WTC11 (cell line): Measurements from ENCODE around the gene CRELD1. TPM values are rescaled to one million over a fixed set of nuclear protein-coding genes. Genes with fewer than 3 reads are reported as not detected.

Experiments
- ATAC-seq: fragments of 200-7000 bp; cut with Tn5 transposase; 2 replicates; pipeline ENCODE4 v1.10.0; 2021; ENCODE audit warnings: mild to moderate bottlenecking, moderate library complexity
- CTCF ChIA-PET: fragments of 300-600 bp; sonication (Branson Sonifier 250); formaldehyde crosslinking; loops from one replicate; lab custom pipeline; 2021; ENCODE audit warnings: antibody characterized with exemption; lab: Charles Lee
- POLR2A ChIA-PET: fragments of 350-600 bp; sonication (Branson Sonifier 250); formaldehyde crosslinking; loops from one replicate; lab custom pipeline; 2021; ENCODE audit warnings: antibody characterized with exemption; lab: Charles Lee
- DNase-seq: peaks from one replicate; pipeline ENCODE4 v3.0.0; 2021; ENCODE audit warnings: low spot score
- H3K27ac Mint-ChIP-seq: 2 replicates; pipeline ENCODE4 v1.8.0; 2021; ENCODE audit warnings: mixed read lengths
- H3K27me3 Mint-ChIP-seq: 2 replicates; pipeline ENCODE4 v1.8.0; 2021; ENCODE audit warnings: low read depth, mild to moderate bottlenecking, moderate library complexity, mixed read lengths
- H3K36me3 Mint-ChIP-seq: 2 replicates; pipeline ENCODE4 v1.8.0; 2021; ENCODE audit warnings: mixed read lengths
- H3K4me1 Mint-ChIP-seq: 2 replicates; pipeline ENCODE4 v1.8.0; 2022; ENCODE audit warnings: mixed read lengths
- H3K4me3 Mint-ChIP-seq: 2 replicates; pipeline ENCODE4 v1.8.0; 2021; ENCODE audit warnings: mild to moderate bottlenecking, moderate library complexity, mixed read lengths
- H3K9me3 Mint-ChIP-seq: 2 replicates; pipeline ENCODE4 v1.8.0; 2021; ENCODE audit warnings: mixed read lengths
- GABPB1 ChIP-seq: sonication (generic); formaldehyde crosslinking; IDR thresholded peaks from 2 replicates; pipeline ENCODE4 v1.8.1; 2023; ENCODE audit warnings: mild to moderate bottlenecking, missing genetic modification reagents
- GTF2I ChIP-seq: fragments of 250-450 bp; sonication (Bioruptor Pico); conservative IDR thresholded peaks from 2 replicates; pipeline ENCODE4 v1.4.0; 2021; ENCODE audit warnings: mild to moderate bottlenecking
- HMGA2 ChIP-seq: fragments of 250-450 bp; sonication (Bioruptor Pico); IDR thresholded peaks from 2 replicates; pipeline ENCODE4 v1.4.0; 2021; ENCODE audit warnings: mild to moderate bottlenecking, moderate library complexity
- JAZF1 ChIP-seq: fragments of 250-450 bp; sonication (Bioruptor Pico); IDR thresholded peaks from 2 replicates; pipeline ENCODE4 v1.9.0; 2021; ENCODE audit warnings: moderate library complexity, mild to moderate bottlenecking, inconsistent platforms
- MXD4 ChIP-seq: fragments of 250-450 bp; sonication (Bioruptor Pico); IDR thresholded peaks from 2 replicates; pipeline ENCODE4 v1.8.0; 2021; ENCODE audit warnings: mild to moderate bottlenecking, moderate library complexity, borderline replicate concordance
- ZNF121 ChIP-seq: sonication (generic); formaldehyde crosslinking; IDR thresholded peaks from 2 replicates; pipeline ENCODE4 v1.8.0; 2023; ENCODE audit warnings: missing genetic modification reagents
- ZNF396 ChIP-seq: fragments of 250-450 bp; sonication (Bioruptor Pico); IDR thresholded peaks from 2 replicates; pipeline ENCODE4 v1.8.0; 2021; ENCODE audit warnings: mild to moderate bottlenecking, moderate library complexity, borderline replicate concordance
- ZNF416 ChIP-seq: fragments of 250-450 bp; sonication (Bioruptor Pico); IDR thresholded peaks from 2 replicates; pipeline ENCODE4 v1.9.0; 2021; ENCODE audit warnings: mild to moderate bottlenecking, inconsistent platforms
- total RNA-seq: library from RNA; stranded (reverse); gene quantifications from 3 replicates; pipeline ENCODE4 v1.2.3, GENCODE V29; 2021
- TF ChIP-seq, protein P1 (sequence below): fragments of 250-450 bp; sonication (Bioruptor Pico); IDR thresholded peaks from 2 replicates; pipeline ENCODE4 v1.9.0; 2021; ENCODE audit warnings: mild to moderate bottlenecking
- TF ChIP-seq, protein P2 (sequence below): sonication (generic); formaldehyde crosslinking; IDR thresholded peaks from 2 replicates; pipeline ENCODE4 v1.8.1; 2022; ENCODE audit warnings: missing genetic modification reagents, borderline replicate concordance
- TF ChIP-seq, protein P3 (sequence below): fragments of 250-450 bp; sonication (Bioruptor Pico); IDR thresholded peaks from 2 replicates; pipeline ENCODE4 v1.9.0; 2021; ENCODE audit warnings: mild to moderate bottlenecking, borderline replicate concordance
- TF ChIP-seq, protein P4 (sequence below): fragments of 200-600 bp; IDR thresholded peaks from 2 replicates; pipeline ENCODE4 v1.8.0; 2022; ENCODE audit warnings: antibody characterized with exemption
- TF ChIP-seq, protein P5 (sequence below): sonication (generic); formaldehyde crosslinking; IDR thresholded peaks from 2 replicates; pipeline ENCODE4 v1.8.1; 2022; ENCODE audit warnings: mild to moderate bottlenecking, missing genetic modification reagents, moderate library complexity, borderline replicate concordance
- TF ChIP-seq, protein P6 (sequence below): fragments of 250-450 bp; sonication (Bioruptor Pico); IDR thresholded peaks from 2 replicates; pipeline ENCODE4 v2.1.2; 2022; ENCODE audit warnings: mild to moderate bottlenecking, moderate library complexity
- TF ChIP-seq, protein P7 (sequence below): sonication (generic); formaldehyde crosslinking; IDR thresholded peaks from 2 replicates; pipeline ENCODE4 v1.8.0; 2023; ENCODE audit warnings: mild to moderate bottlenecking, missing genetic modification reagents

Gene CRELD1
- total RNA-seq, 1 experiment from 2014 or later: 18.8 TPM

DNA sequence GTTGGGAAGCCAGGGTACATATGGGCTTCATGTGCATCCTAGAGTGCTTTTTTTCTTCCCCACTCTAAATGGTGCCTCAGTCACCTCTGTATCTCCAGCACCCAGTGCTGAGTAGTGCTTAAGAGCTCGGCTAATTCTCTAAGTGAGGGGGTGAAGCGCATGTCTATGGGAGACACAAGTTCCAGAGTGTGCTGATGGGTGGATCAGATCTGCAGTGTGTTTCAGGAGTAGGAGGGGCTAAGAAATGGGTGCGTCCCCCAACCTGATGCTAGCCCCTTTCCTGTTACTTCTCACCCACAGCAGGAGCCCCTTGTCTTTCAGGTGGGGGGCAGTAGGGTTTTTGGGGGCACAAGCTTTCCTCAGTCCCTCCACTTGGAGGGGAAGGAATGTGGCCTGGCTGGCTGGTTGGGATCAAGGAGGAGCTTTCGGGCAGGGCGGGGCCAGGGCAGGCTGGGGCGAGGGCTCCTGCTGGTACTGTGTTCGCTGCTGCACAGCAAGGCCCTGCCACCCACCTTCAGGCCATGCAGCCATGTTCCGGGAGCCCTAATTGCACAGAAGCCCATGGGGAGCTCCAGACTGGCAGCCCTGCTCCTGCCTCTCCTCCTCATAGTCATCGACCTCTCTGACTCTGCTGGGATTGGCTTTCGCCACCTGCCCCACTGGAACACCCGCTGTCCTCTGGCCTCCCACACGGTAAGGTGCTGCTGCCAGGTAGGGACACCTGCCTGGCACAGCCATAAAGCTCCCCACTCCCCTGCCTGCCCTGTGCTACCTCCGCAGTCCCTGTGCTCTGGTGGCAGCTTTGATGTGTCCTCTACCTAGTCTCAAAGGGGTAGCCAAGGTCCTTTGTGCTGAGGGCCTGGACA is 31.0 kb upstream of the CRELD1 start, which contains the start of gene IL17RE:
Gene IL17RE, plus strand, starts transcription at position 477 of the 866 bp plus-strand sequence. Its CDS starts 85 bp downstream, at position 562.
- POLR2A ChIA-PET: interaction anchor here (1.3 to 1.6 kb wide), 2 partner anchors 13 to 31 kb away, joined by 6 read pairs; partner anchors contain the start of gene CRELD1
- Mint-ChIP-seq H3K4me3 (peak within 1 kb of the TSS; percentile 40), H3K9me3 (no peaks in the 10 kb centered on the region), H3K27ac (no peak within 1 kb of the TSS), H3K4me1 (peaks cover 19% of the 10 kb centered on the region), H3K27me3 (no peaks in the 10 kb centered on the region; the same call in 1 of the 2 replicates), H3K36me3 (no peaks in the 10 kb centered on the region)
- TF ChIP-seq ZNF396 (CRISPR knock-in tag) (no peak), ZNF121 (CRISPR knock-in tag) (no peak), GABPB1 (CRISPR knock-in tag) (0 out of 2 replicates have a peak, but pooled peaks have one; percentile 15)
- TF ChIP-seq, protein P1, sequence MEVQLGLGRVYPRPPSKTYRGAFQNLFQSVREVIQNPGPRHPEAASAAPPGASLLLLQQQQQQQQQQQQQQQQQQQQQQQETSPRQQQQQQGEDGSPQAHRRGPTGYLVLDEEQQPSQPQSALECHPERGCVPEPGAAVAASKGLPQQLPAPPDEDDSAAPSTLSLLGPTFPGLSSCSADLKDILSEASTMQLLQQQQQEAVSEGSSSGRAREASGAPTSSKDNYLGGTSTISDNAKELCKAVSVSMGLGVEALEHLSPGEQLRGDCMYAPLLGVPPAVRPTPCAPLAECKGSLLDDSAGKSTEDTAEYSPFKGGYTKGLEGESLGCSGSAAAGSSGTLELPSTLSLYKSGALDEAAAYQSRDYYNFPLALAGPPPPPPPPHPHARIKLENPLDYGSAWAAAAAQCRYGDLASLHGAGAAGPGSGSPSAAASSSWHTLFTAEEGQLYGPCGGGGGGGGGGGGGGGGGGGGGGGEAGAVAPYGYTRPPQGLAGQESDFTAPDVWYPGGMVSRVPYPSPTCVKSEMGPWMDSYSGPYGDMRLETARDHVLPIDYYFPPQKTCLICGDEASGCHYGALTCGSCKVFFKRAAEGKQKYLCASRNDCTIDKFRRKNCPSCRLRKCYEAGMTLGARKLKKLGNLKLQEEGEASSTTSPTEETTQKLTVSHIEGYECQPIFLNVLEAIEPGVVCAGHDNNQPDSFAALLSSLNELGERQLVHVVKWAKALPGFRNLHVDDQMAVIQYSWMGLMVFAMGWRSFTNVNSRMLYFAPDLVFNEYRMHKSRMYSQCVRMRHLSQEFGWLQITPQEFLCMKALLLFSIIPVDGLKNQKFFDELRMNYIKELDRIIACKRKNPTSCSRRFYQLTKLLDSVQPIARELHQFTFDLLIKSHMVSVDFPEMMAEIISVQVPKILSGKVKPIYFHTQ: no peak
- peak; percentile 89 for ATAC-seq
- peak; percentile 50 for DNase-seq
- CTCF ChIA-PET: interaction anchor here (0.7 to 2.0 kb wide), 7 partner anchors 11 to 120 kb away, joined by 3 to 13 read pairs (median 4); no protein-coding TSS in a partner anchor

DNA sequence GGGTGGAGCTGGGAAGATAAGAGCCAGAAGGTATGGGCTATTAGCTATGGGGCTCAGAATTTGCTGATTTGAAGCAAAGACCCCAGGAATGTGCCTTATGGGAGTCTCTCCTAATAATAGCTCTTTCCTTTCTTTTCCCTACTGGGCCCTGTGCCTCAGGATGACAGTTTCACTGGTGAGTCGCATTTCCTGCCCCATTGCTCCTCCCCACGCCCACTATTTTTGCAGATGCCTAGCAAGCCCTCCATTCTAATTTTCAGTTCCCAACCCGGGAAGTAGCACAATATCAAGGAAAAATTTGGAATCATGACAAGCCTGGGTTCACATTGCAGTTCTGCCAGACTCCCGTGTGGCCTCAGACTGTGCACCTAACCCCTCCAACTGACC is 30.4 kb upstream of the CRELD1 start:
- ChIA-PET CTCF (interaction anchor here (0.7 to 2.0 kb wide), 7 partner anchors 12 to 121 kb away, joined by 3 to 13 read pairs (median 4); no protein-coding TSS in a partner anchor), POLR2A (interaction anchor here (1.3 to 1.6 kb wide), 2 partner anchors 13 to 30 kb away, joined by 6 read pairs; partner anchors contain the start of gene CRELD1)
- H3K27me3 Mint-ChIP-seq: no peaks in the 10 kb centered on the region; the same call in 1 of the 2 replicates
- ATAC-seq: no peak; the same call in 1 of the 2 replicates
- peaks cover 19% of the 10 kb centered on the region for H3K4me1 Mint-ChIP-seq
- H3K36me3 Mint-ChIP-seq: no peaks in the 10 kb centered on the region
- H3K9me3 Mint-ChIP-seq: no peaks in the 10 kb centered on the region
- DNase-seq: no peak
- no peak overlapping the region for H3K27ac Mint-ChIP-seq
- H3K4me3 Mint-ChIP-seq: peak overlapping the region; percentile 40
- TF ChIP-seq MXD4 (CRISPR knock-in tag) (no peak), GTF2I (no peak), HMGA2 (CRISPR knock-in tag) (no peak), ZNF416 (CRISPR knock-in tag) (no peak), JAZF1 (CRISPR knock-in tag) (no peak)
- TF ChIP-seq, protein P2, sequence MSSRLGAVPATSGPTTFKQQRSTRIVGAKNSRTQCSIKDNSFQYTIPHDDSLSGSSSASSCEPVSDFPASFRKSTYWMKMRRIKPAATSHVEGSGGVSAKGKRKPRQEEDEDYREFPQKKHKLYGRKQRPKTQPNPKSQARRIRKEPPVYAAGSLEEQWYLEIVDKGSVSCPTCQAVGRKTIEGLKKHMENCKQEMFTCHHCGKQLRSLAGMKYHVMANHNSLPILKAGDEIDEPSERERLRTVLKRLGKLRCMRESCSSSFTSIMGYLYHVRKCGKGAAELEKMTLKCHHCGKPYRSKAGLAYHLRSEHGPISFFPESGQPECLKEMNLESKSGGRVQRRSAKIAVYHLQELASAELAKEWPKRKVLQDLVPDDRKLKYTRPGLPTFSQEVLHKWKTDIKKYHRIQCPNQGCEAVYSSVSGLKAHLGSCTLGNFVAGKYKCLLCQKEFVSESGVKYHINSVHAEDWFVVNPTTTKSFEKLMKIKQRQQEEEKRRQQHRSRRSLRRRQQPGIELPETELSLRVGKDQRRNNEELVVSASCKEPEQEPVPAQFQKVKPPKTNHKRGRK (CRISPR knock-in tag): no peak
- TF ChIP-seq, protein P3, sequence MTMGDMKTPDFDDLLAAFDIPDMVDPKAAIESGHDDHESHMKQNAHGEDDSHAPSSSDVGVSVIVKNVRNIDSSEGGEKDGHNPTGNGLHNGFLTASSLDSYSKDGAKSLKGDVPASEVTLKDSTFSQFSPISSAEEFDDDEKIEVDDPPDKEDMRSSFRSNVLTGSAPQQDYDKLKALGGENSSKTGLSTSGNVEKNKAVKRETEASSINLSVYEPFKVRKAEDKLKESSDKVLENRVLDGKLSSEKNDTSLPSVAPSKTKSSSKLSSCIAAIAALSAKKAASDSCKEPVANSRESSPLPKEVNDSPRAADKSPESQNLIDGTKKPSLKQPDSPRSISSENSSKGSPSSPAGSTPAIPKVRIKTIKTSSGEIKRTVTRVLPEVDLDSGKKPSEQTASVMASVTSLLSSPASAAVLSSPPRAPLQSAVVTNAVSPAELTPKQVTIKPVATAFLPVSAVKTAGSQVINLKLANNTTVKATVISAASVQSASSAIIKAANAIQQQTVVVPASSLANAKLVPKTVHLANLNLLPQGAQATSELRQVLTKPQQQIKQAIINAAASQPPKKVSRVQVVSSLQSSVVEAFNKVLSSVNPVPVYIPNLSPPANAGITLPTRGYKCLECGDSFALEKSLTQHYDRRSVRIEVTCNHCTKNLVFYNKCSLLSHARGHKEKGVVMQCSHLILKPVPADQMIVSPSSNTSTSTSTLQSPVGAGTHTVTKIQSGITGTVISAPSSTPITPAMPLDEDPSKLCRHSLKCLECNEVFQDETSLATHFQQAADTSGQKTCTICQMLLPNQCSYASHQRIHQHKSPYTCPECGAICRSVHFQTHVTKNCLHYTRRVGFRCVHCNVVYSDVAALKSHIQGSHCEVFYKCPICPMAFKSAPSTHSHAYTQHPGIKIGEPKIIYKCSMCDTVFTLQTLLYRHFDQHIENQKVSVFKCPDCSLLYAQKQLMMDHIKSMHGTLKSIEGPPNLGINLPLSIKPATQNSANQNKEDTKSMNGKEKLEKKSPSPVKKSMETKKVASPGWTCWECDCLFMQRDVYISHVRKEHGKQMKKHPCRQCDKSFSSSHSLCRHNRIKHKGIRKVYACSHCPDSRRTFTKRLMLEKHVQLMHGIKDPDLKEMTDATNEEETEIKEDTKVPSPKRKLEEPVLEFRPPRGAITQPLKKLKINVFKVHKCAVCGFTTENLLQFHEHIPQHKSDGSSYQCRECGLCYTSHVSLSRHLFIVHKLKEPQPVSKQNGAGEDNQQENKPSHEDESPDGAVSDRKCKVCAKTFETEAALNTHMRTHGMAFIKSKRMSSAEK (CRISPR knock-in tag): no peak
- TF ChIP-seq, protein P4, sequence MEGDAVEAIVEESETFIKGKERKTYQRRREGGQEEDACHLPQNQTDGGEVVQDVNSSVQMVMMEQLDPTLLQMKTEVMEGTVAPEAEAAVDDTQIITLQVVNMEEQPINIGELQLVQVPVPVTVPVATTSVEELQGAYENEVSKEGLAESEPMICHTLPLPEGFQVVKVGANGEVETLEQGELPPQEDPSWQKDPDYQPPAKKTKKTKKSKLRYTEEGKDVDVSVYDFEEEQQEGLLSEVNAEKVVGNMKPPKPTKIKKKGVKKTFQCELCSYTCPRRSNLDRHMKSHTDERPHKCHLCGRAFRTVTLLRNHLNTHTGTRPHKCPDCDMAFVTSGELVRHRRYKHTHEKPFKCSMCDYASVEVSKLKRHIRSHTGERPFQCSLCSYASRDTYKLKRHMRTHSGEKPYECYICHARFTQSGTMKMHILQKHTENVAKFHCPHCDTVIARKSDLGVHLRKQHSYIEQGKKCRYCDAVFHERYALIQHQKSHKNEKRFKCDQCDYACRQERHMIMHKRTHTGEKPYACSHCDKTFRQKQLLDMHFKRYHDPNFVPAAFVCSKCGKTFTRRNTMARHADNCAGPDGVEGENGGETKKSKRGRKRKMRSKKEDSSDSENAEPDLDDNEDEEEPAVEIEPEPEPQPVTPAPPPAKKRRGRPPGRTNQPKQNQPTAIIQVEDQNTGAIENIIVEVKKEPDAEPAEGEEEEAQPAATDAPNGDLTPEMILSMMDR: no peak
- TF ChIP-seq, protein P5, sequence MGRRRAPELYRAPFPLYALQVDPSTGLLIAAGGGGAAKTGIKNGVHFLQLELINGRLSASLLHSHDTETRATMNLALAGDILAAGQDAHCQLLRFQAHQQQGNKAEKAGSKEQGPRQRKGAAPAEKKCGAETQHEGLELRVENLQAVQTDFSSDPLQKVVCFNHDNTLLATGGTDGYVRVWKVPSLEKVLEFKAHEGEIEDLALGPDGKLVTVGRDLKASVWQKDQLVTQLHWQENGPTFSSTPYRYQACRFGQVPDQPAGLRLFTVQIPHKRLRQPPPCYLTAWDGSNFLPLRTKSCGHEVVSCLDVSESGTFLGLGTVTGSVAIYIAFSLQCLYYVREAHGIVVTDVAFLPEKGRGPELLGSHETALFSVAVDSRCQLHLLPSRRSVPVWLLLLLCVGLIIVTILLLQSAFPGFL (CRISPR knock-in tag): no peak
- TF ChIP-seq, protein P6, sequence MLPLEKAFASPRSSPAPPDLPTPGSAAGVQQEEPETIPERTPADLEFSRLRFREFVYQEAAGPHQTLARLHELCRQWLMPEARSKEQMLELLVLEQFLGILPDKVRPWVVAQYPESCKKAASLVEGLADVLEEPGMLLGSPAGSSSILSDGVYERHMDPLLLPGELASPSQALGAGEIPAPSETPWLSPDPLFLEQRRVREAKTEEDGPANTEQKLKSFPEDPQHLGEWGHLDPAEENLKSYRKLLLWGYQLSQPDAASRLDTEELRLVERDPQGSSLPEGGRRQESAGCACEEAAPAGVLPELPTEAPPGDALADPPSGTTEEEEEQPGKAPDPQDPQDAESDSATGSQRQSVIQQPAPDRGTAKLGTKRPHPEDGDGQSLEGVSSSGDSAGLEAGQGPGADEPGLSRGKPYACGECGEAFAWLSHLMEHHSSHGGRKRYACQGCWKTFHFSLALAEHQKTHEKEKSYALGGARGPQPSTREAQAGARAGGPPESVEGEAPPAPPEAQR (CRISPR knock-in tag): no peak
- TF ChIP-seq, protein P7, sequence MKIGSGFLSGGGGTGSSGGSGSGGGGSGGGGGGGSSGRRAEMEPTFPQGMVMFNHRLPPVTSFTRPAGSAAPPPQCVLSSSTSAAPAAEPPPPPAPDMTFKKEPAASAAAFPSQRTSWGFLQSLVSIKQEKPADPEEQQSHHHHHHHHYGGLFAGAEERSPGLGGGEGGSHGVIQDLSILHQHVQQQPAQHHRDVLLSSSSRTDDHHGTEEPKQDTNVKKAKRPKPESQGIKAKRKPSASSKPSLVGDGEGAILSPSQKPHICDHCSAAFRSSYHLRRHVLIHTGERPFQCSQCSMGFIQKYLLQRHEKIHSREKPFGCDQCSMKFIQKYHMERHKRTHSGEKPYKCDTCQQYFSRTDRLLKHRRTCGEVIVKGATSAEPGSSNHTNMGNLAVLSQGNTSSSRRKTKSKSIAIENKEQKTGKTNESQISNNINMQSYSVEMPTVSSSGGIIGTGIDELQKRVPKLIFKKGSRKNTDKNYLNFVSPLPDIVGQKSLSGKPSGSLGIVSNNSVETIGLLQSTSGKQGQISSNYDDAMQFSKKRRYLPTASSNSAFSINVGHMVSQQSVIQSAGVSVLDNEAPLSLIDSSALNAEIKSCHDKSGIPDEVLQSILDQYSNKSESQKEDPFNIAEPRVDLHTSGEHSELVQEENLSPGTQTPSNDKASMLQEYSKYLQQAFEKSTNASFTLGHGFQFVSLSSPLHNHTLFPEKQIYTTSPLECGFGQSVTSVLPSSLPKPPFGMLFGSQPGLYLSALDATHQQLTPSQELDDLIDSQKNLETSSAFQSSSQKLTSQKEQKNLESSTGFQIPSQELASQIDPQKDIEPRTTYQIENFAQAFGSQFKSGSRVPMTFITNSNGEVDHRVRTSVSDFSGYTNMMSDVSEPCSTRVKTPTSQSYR (CRISPR knock-in tag): no peak
